HG02623 (cell line): Measurements from ENCODE around the gene RNASE4.

ENCODE experiments used
- ATAC-seq: cut with Tn5 transposase; IDR thresholded peaks from one replicate; pipeline ENCODE4 v1.9.1; 2021; ENCODE audit warnings: moderate library complexity; ENCODE audit not compliant: unreplicated experiment

RNASE4 gene

DNA sequence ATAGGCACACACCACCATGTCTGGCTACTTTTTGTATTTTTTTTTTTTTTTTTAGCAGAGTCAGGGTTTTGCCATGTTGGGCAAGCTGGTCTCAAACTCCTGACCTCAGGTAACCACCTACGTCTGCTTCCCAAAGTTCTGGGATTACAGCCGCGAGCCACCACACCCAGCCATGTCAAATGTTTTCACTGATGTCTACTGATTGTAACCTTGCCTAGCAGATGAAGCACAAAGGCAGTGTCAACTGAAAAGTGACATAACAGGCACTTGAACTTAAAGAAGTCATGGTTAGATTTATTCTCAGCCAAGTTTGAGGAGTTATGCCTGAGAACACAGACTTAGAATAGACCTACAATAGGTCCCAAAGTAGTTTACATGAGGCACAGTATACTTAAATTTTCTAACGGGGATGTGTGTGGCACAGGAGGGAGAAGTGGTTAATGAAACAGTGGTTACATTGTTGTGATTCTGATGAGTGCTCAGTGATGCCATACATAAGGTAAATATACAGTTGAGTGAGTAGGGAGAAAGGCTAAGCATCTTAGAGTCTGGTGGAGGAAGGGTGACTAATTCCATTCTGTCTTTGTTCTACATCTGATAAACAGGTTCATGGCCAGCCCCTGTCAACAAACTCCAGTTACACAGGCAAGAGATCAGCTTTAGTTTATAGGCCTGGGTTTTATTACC lies 12.6 kb upstream of the RNASE4 start:
- no peak for ATAC-seq

DNA sequence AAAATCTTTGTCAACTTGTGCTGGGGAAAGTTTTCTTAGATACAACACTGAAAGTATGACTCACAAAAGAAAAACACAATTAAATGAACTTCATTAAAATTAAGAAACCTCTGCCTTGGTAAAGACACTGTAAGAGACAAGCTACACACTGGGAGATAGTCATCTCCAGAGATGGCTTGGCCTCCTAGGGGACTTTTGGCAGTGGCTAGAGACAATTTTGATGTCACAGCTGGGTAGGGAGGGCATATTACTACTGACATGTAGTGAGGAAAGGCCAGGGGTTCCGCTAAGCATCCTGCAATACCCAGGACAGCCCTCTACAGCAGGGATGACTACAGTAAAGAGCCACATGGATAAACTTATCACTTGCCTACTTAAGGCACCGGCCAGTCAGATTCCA lies 8.7 kb upstream of the RNASE4 start:
- no peak for ATAC-seq

DNA sequence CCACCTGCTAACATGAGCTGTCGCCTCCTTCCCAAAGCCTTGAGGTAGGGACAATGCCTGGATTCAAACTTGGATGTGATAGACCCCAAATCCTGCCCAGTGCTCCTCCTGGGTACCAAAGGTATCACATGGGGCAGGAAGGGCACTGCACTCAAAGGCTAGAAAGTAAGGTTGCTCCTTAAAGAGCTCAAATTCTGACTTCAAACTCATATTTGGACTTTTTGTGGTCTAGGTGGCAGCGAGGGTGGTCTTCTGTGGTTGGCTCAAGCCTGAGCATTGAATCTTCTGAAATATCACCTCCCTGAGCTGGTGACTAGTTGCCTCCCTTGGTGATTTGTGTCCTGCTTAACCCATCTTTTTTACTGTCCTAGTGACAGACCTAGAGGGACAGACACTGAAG lies 8.3 kb upstream of the RNASE4 start:
- no peak for ATAC-seq

- ATAC-seq, result no peak
These were observed 4.5 kb upstream of the RNASE4 start for GRCh38 chr14:20679907-20680306.

DNA sequence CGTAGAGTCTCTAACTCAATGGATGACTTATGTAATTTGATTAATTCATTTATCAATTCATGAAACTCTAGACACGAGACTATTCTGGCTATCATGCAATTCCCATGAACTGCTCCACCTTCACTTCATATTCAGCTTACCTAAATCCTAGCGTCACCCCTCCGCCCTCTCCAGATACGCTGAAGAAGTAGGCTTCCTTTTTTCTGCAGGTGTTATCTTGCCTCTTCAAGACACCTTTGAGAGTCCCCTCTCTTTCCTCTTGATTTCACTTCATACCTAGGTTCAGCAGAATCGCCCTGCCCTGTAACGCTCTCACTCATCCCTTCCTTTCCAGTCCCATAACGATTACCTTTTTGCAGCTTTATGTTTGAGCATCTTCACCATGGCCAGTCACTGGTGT lies 4.0 kb upstream of the RNASE4 start:
- ATAC-seq, result no peak

GRCh38 chr14:20680843-20681347 lies 3.5 kb upstream of the RNASE4 start:
- ATAC-seq, result no peak

- ATAC-seq, result no peak
These were observed 2.8 kb upstream of the RNASE4 start for GRCh38 chr14:20681348-20682126.

GRCh38 chr14:20682127-20682434 lies 2.3 kb upstream of the RNASE4 start:
- ATAC-seq, result no peak

DNA sequence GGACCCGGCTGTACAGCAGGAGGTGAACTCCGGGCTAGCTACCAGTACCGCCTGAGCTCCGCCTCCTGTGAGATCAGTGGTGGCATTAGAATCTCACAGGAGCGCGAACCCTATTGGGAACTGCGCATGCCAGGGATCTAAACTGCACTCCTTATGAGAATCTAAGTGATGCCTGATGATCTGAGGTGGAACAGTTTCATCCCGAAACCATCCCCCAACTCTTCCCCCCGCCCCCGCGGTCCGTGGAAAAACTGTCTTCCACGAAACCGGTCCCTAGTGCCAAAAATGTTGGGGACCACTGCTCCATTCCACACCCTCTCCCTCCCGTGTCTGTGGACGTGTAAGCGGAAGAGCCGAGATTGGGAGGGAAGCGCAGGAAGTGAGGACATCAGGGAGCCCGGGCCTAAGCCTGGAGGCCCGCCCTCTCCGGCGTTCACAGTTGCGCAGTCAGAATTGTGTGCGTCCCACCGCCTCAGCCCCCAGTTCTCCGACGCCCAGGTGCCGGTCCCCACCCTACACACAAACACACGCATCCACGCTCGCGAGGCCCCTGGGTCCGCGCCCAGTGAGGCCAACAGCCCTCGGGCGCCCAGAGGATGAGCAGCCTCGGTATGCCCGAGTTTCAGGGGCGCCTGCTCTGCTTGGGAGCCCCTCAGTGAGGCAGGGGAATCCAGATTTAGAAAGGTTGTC lies 1.8 kb upstream of the RNASE4 start:
- peak; percentile 46 for ATAC-seq

GRCh38 chr14:20683125-20683890 lies 1.1 kb upstream of the RNASE4 start:
- peak; percentile 18 for ATAC-seq

GRCh38 chr14:20684662-20685456 lies 499 bp downstream of the RNASE4 start:
- ATAC-seq, result no peak

DNA sequence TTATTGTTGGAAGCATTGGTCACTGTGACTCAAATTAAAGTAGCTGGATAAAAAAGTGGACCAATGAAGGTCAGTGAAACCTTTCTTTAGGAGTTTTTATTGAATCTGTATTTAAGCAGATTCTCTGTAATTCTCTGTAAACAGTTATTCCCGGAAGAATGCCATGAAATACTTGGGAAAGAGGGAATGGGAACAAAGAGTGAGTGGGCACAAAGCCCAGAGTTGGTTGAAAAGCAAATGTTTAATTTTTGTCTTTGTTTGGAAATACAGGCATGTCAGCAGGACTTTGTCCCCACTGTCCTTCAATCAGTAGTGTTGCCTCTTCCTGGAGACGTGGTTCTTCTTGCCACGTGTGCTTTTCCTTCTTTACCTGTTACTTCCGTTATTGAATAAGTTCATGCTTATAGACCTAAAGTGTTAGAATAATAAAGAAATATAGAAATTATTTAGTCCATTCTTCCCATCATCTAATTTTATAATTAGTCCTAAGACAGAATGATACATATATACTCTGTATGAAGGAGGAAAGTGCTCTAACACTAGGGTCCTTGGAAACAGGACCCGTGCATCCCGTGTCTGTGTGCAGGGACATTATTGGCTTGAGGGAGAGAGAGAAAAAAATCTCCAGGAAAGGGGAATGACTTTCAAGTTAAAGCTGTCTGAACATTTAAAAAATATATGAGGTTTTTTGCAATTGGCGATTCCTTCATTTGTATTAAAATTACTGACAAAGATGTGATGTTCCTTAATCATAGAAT lies 2.2 kb downstream of the RNASE4 start:
- no peak for ATAC-seq

GRCh38 chr14:20687362-20688166 lies 3.2 kb downstream of the RNASE4 start:
- no peak for ATAC-seq

- no peak for ATAC-seq
These were observed 3.9 kb downstream of the RNASE4 start, which contains the start of gene ANG for GRCh38 chr14:20688167-20688839. Gene ANG, plus strand, starts transcription at chr14:20688764. Its CDS starts 4,801 bp downstream, at chr14:20693565.

GRCh38 chr14:20690848-20691640 lies 6.7 kb downstream of the RNASE4 start:
- no peak for ATAC-seq

GRCh38 chr14:20692116-20692751 lies 7.9 kb downstream of the RNASE4 start:
- no peak for ATAC-seq

DNA sequence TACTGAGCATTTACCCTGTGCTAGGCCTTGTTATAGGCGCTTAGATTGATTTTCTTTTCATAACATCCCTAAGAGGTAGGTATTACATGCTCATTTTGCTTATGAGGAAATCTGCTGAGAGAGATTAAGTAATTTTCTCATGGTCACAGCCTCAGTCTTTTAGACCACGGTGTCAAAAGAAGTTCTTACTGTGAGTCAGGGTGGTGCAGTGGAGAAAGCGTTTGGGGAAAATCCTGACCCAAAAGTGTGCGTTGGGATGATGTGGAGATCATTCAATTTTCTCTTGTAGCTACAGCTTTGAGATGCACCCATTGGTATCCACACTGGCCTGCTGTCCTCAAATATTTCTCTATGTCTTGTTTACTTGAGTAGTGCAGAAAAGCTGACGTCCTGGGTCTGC lies 12.4 kb downstream of the RNASE4 start:
- ATAC-seq, result no peak
